Body of pancreas (tissue), 4 donors: ENCODE results near the gene KIAA1217. TPM values are rescaled to one million over a fixed set of nuclear protein-coding genes. Genes with fewer than 3 reads are reported as not detected.

Experiments
- ATAC-seq: fragments of 150-250 bp; one replicate; pipeline ENCODE4 v1.9.1; 2016
- DNase-seq, 4 donors: peaks; one replicate each; pipeline ENCODE4 v3.0.0-alpha.2; 2019
- H3K27ac ChIP-seq, 4 donors: fragments of 200-600 bp; sonication (generic); 1 replicate in 3 of 4; 2 replicates in 1 of 4; pipeline versions ENCODE4 v1.5.1 to v1.6.1; 2016 to 2019; ENCODE audit warnings: mild to moderate bottlenecking in 1 of 4, mixed read lengths in 1 of 4, moderate library complexity in 1 of 4
- H3K27me3 ChIP-seq, 2 donors: fragments of 200-600 bp; sonication (generic); one replicate each; pipeline ENCODE4 v1.6.0; 2016; ENCODE audit warnings: mild to moderate bottlenecking in 1 of 2
- H3K36me3 ChIP-seq, 2 donors: fragments of 200-600 bp; sonication (generic); replicated peaks in 1 of 2; 2 replicates each; pipeline ENCODE4 v1.5.1; 2016; ENCODE audit warnings: low read depth in 2 of 2; ENCODE audit not compliant: insufficient read depth in 1 of 2
- H3K4me1 ChIP-seq: fragments of 200-600 bp; sonication (generic); one replicate; pipeline ENCODE4 v1.6.0; 2016
- H3K4me3 ChIP-seq, 2 donors: fragments of 200-600 bp; sonication (generic); 1 replicate in 1 of 2; 2 replicates in 1 of 2; pipeline ENCODE4 v1.5.1; 2016 to 2019
- H3K9me3 ChIP-seq, 3 donors: fragments of 200-600 bp; sonication (generic); 1 replicate in 2 of 3; 2 replicates in 1 of 3; pipeline ENCODE4 v1.5.1; 2016
- POLR2A ChIP-seq, 3 donors: fragments of 450-650 bp; IDR thresholded peaks; one replicate each; pipeline ENCODE4 v1.6.1; 2016; ENCODE audit warnings: antibody characterized with exemption in 3 of 3, mild to moderate bottlenecking in 2 of 3
- WGBS, 2 donors: methylation state at CpG; one replicate each; pipeline ENCODE4 v1.1.5; 2017; 5-methylcytosine and 5-hydroxymethylcytosine counted together
- intact Hi-C: fragments of 100-400 bp; cut with DNase I; formaldehyde crosslinking; loops from one replicate; pipeline ENCODE4 v1.15.1; 2023
- total RNA-seq, 2 donors: library from RNA; depleted of rRNA; stranded (reverse); fragments of >200 nt; gene quantifications; one replicate each; pipeline ENCODE4 v1.1.0, GENCODE V29; 2016
- TF ChIP-seq, protein P1 (sequence below), 7 experiments: fragments of 450-650 bp in 4 of 7; fragments of 200-600 bp in 3 of 7; sonication (generic) in 3 of 7; IDR thresholded peaks; one replicate each; pipeline ENCODE4 v1.5.1; 2016 to 2019; ENCODE audit warnings: antibody characterized with exemption in 7 of 7

Gene KIAA1217
- total RNA-seq, 2 donors from 2014 or later = 25.9 to 36.9 TPM

DNA sequence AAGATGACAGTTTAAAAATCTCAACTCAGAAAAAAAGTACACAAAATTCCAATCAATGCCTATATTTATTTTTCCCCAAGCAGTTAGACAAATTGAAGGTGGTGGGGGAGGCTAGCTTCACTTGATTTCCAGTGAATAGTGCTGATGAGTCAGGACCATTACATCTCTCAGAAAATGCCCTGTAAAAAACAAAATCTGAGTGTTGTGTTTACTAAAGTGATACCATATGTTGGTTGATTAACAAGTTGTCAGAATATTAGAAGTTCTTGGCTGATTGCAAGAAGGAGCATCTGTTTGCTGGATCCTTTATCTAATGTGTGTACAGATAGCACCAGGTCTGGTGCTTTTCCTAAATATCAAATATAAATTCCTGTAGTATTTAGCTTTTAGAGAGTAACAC lies 31.3 kb upstream of the KIAA1217 start:
- H3K4me3 ChIP-seq = no peak overlapping the region

DNA sequence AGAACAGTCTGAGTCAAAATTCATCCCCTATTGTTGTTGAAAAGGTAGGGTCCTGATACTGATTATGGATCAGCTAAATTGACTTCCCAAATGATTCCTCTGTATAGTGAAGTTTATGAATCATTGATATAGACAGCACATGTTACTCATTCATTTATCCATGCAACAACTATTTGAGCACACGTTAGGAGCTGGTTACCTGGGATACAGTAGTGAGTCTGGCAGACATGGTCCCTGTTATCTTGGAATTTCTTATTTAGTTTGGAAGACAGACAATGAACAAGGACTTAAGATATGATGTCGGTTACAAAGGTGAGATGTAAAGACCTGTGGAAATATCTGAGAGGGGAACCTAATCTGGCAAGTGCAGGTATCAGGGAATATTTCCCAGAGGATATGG lies 28.0 kb upstream of the KIAA1217 start:
- H3K27ac ChIP-seq = no peak overlapping the region
- no peak for TF ChIP-seq POLR2A (IDR thresholded peaks at IDR 0.05)
- TF ChIP-seq, protein P1, sequence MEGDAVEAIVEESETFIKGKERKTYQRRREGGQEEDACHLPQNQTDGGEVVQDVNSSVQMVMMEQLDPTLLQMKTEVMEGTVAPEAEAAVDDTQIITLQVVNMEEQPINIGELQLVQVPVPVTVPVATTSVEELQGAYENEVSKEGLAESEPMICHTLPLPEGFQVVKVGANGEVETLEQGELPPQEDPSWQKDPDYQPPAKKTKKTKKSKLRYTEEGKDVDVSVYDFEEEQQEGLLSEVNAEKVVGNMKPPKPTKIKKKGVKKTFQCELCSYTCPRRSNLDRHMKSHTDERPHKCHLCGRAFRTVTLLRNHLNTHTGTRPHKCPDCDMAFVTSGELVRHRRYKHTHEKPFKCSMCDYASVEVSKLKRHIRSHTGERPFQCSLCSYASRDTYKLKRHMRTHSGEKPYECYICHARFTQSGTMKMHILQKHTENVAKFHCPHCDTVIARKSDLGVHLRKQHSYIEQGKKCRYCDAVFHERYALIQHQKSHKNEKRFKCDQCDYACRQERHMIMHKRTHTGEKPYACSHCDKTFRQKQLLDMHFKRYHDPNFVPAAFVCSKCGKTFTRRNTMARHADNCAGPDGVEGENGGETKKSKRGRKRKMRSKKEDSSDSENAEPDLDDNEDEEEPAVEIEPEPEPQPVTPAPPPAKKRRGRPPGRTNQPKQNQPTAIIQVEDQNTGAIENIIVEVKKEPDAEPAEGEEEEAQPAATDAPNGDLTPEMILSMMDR (IDR thresholded peaks at IDR 0.05) = no peak
- H3K27me3 ChIP-seq = no peaks in the 10 kb centered on the region
- no peaks in the 10 kb centered on the region for H3K36me3 ChIP-seq
- intact Hi-C loops = no loop called here
- ATAC-seq (peak; percentile 45), DNase-seq (no peak)
- no peak overlapping the region for H3K4me3 ChIP-seq
- peaks cover 4% of the 10 kb centered on the region for H3K4me1 ChIP-seq
- H3K9me3 ChIP-seq = no peaks in the 10 kb centered on the region
- 14 to 34% methylated on average over 2 of the region's 2 CpGs for WGBS, 2 donors

More for the DNA sequence above, 31.3 kb upstream of the KIAA1217 start:
- intact Hi-C loops = no loop called here
- no peaks in the 10 kb centered on the region for H3K9me3 ChIP-seq
- no peak for ATAC-seq
- peaks cover 4% of the 10 kb centered on the region for H3K4me1 ChIP-seq
- TF ChIP-seq, protein P1 (IDR thresholded peaks at IDR 0.05) = no peak
- no peak for TF ChIP-seq POLR2A (IDR thresholded peaks at IDR 0.05)
- H3K27me3 ChIP-seq = no peaks in the 10 kb centered on the region
- H3K36me3 ChIP-seq = no peaks in the 10 kb centered on the region
- DNase-seq = no peak
- no peak overlapping the region for H3K27ac ChIP-seq

DNA sequence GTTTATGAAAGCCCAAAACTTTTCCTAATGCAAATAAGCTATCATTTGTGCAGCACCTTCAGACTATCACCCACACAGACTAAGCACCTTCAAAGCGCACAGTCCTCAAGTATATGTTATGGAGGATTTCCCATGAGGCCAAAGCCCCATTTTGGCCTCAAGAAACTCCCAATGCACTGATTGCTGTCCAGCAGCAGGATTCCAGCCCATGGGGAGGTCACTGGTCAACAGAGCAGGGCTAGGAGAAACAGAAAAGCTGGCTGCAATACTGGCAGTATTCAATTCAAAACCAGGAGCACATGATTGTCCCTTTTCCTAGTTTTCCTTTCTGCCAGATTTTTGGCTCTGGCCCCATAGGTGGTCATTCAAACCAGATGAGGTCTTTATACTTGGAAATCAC lies 24.5 kb upstream of the KIAA1217 start:
- WGBS, 2 donors = 95 to 100% methylated on average over 1 of the region's 1 CpG
- no peak for DNase-seq
- H3K36me3 ChIP-seq = no peaks in the 10 kb centered on the region
- no peaks in the 10 kb centered on the region for H3K27me3 ChIP-seq
- intact Hi-C loops = no loop called here
- H3K27ac ChIP-seq = no peak overlapping the region
- peaks cover 4% of the 10 kb centered on the region for H3K4me1 ChIP-seq
- H3K4me3 ChIP-seq = no peak overlapping the region
- no peak for ATAC-seq
- H3K9me3 ChIP-seq = no peaks in the 10 kb centered on the region
- TF ChIP-seq, protein P1 (IDR thresholded peaks at IDR 0.05) = no peak
- TF ChIP-seq POLR2A (IDR thresholded peaks at IDR 0.05) = no peak

DNA sequence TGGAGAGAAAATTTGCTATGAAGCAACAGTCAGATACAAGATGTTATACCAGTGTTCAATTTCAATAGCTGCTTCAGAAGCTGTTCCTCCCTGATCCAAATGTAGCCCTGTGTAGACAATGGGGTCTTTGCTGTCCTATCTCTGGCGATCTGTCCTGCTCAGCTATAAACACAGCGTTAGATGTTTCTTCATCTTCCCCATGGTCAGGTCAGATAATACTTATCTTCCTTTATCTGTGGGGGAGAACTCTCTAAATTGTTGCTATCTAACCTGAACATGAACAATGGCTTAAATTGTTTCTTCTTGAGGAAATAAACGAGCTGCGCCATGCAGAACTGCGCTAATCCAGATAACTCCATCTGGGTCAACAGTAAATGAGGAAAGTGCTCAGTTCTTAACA lies 15.6 kb upstream of the KIAA1217 start:
- no peak for ATAC-seq
- intact Hi-C loops = no loop called here
- WGBS, 2 donors = 67 to 79% methylated on average over 5 of the region's 5 CpGs
- Histone ChIP-seq H3K4me3 (no peak overlapping the region), H3K4me1 (peaks cover 8% of the 10 kb centered on the region), H3K36me3 (no peaks in the 10 kb centered on the region), H3K9me3 (no peaks in the 10 kb centered on the region), H3K27me3 (no peaks in the 10 kb centered on the region), H3K27ac (no peak overlapping the region)
- TF ChIP-seq, protein P1 (IDR thresholded peaks at IDR 0.05) = no peak
- no peak for TF ChIP-seq POLR2A (IDR thresholded peaks at IDR 0.05)
- no peak for DNase-seq

DNA sequence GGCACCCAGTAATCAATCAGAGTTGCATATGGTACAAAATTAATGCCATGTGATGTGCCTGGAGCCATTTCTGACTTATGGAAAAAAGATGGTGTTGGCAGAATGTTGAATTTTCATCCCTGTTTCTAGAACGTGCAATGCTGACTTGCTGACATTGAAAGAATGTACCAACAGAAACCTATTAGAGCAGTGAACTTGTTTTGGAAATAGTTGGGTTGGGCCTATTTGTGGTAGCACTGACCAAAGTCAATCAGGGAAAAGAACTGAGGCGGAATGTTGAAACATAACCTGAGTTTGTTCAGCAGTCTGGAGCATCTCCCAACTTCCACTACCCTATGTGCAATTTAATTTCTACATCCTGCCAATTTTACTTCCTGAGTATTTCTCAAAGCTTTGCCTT lies 11.7 kb upstream of the KIAA1217 start:
- ATAC-seq = no peak
- Histone ChIP-seq H3K27ac (no peak overlapping the region), H3K4me1 (peaks cover 8% of the 10 kb centered on the region), H3K9me3 (no peaks in the 10 kb centered on the region), H3K4me3 (no peak overlapping the region), H3K27me3 (no peaks in the 10 kb centered on the region), H3K36me3 (no peaks in the 10 kb centered on the region)
- TF ChIP-seq POLR2A (IDR thresholded peaks at IDR 0.05) = no peak
- TF ChIP-seq, protein P1 (IDR thresholded peaks at IDR 0.05) = no peak
- intact Hi-C loops = loop anchor here (2.0 kb wide), 1 partner anchor 202 kb away; no protein-coding TSS in a partner anchor
- no peak for DNase-seq
- WGBS, 2 donors = 77 to 83% methylated on average over 2 of the region's 2 CpGs
